Neuronal stem cell (in vitro differentiated cells): ENCODE data around the gene LCN6.
"Not testable (repeated sequence)": the region's sequence is repeated elsewhere in the genome, so short reads cannot be mapped to it uniquely, and the experiment has no call there.

Source experiments
- DNase-seq: peaks from one replicate; pipeline ENCODE4 v3.0.0-alpha.2; 2013; ENCODE audit warnings: low spot score
- H2AFZ ChIP-seq: one replicate; pipeline ENCODE4 v1.6.1; 2013; ENCODE audit warnings: mild to moderate bottlenecking, low read length, inconsistent platforms
- H2AK5ac ChIP-seq: 2 replicates; pipeline ENCODE4 v1.6.1; 2013; ENCODE audit warnings: low read depth, mild to moderate bottlenecking, inconsistent platforms, low read length, moderate library complexity, mixed read lengths
- H2BK120ac ChIP-seq: 2 replicates; pipeline ENCODE4 v1.6.1; 2013; ENCODE audit warnings: low read depth, mild to moderate bottlenecking, inconsistent platforms, low read length, moderate library complexity, mixed read lengths
- H2BK12ac ChIP-seq: one replicate; pipeline ENCODE4 v1.6.1; 2013; ENCODE audit warnings: low read length, inconsistent platforms
- H2BK15ac ChIP-seq: 2 replicates; pipeline ENCODE4 v1.6.1; 2013; ENCODE audit warnings: mild to moderate bottlenecking, low read length, inconsistent platforms, mixed read lengths
- H2BK5ac ChIP-seq: one replicate; pipeline ENCODE4 v1.6.1; 2013; ENCODE audit warnings: inconsistent platforms, mild to moderate bottlenecking, low read length, moderate library complexity
- H3K14ac ChIP-seq: one replicate; pipeline ENCODE4 v1.6.1; 2013; ENCODE audit warnings: low read length, inconsistent platforms
- H3K18ac ChIP-seq: 2 replicates; pipeline ENCODE4 v1.6.1; 2013; ENCODE audit warnings: low read length, inconsistent platforms
- H3K23ac ChIP-seq: 2 replicates; pipeline ENCODE4 v1.6.1; 2013; ENCODE audit warnings: low read depth, mild to moderate bottlenecking, mixed read lengths, low read length, inconsistent platforms; ENCODE audit not compliant: poor library complexity
- H3K27ac ChIP-seq: replicated peaks from 3 replicates; pipeline ENCODE4 v1.5.1; 2013; ENCODE audit warnings: low read length, inconsistent platforms
- H3K27me3 ChIP-seq, 3 experiments: 2 replicates each; pipeline ENCODE4 v1.6.1; 2013; ENCODE audit warnings: low read length in 3 of 3, mild to moderate bottlenecking in 2 of 3, inconsistent platforms in 1 of 3, low read depth in 1 of 3, mixed read lengths in 1 of 3, moderate library complexity in 1 of 3; ENCODE audit not compliant: control insufficient read depth in 3 of 3, insufficient read depth in 3 of 3
- H3K36me3 ChIP-seq, 2 donors: replicated peaks in 1 of 2; 2 replicates each; pipeline ENCODE4 v1.6.1; 2013; ENCODE audit warnings: low read length in 2 of 2; ENCODE audit not compliant: control insufficient read depth in 2 of 2, insufficient read depth in 2 of 2
- H3K4ac ChIP-seq: 2 replicates; pipeline ENCODE4 v1.6.1; 2013; ENCODE audit warnings: inconsistent platforms, mild to moderate bottlenecking, low read length, moderate library complexity
- H3K4me1 ChIP-seq, 2 donors: 1 replicate in 1 of 2; 2 replicates in 1 of 2; pipeline ENCODE4 v1.6.1; 2013; ENCODE audit warnings: low read length in 2 of 2, low read depth in 1 of 2; ENCODE audit not compliant: control insufficient read depth in 2 of 2, insufficient read depth in 1 of 2
- H3K4me2 ChIP-seq: one replicate; pipeline ENCODE4 v1.6.1; 2013; ENCODE audit warnings: mild to moderate bottlenecking, low read length, inconsistent platforms; ENCODE audit not compliant: insufficient read depth, poor library complexity, severe bottlenecking
- H3K4me3 ChIP-seq, 2 donors: 2 replicates each; pipeline ENCODE4 v1.5.1; 2013; ENCODE audit warnings: low read length in 2 of 2, mild to moderate bottlenecking in 2 of 2, inconsistent platforms in 1 of 2, moderate library complexity in 1 of 2
- H3K79me1 ChIP-seq: one replicate; pipeline ENCODE4 v1.6.1; 2013; ENCODE audit warnings: low read depth, mild to moderate bottlenecking, inconsistent platforms, low read length, moderate library complexity
- H3K9ac ChIP-seq: one replicate; pipeline ENCODE4 v1.6.1; 2013; ENCODE audit warnings: mild to moderate bottlenecking, low read depth, low read length, inconsistent platforms; ENCODE audit not compliant: poor library complexity
- H3K9me3 ChIP-seq, 2 donors: replicated peaks in 1 of 2; 2 replicates each; pipeline versions ENCODE3 to v1.6.1; 2013; ENCODE audit warnings: low read length in 2 of 2, mild to moderate bottlenecking in 2 of 2, inconsistent platforms in 1 of 2, low read depth in 1 of 2, mixed read lengths in 1 of 2, moderate library complexity in 1 of 2; ENCODE audit not compliant: control insufficient read depth in 2 of 2, insufficient read depth in 1 of 2
- H4K8ac ChIP-seq: one replicate; pipeline ENCODE4 v1.6.1; 2013; ENCODE audit warnings: low read depth, mild to moderate bottlenecking, inconsistent platforms, low read length, moderate library complexity
- H4K91ac ChIP-seq: one replicate; pipeline ENCODE4 v1.6.1; 2013; ENCODE audit warnings: low read length, low read depth, mild to moderate bottlenecking, inconsistent platforms; ENCODE audit not compliant: poor library complexity
- WGBS, 2 donors: extraction: QIAGEN DNeasy Blood & Tissue Kit; methylation state at CpG; one replicate each; pipeline ENCODE4 v1.1.7; 2013; ENCODE audit warnings: missing lambda C conversion rate in 2 of 2, mixed read lengths in 1 of 2; ENCODE audit not compliant: insufficient read length in 2 of 2, insufficient replicate concordance in 1 of 2; ENCODE audit errors: extremely low coverage in 2 of 2; 5-methylcytosine and 5-hydroxymethylcytosine counted together

Gene LCN6

DNA sequence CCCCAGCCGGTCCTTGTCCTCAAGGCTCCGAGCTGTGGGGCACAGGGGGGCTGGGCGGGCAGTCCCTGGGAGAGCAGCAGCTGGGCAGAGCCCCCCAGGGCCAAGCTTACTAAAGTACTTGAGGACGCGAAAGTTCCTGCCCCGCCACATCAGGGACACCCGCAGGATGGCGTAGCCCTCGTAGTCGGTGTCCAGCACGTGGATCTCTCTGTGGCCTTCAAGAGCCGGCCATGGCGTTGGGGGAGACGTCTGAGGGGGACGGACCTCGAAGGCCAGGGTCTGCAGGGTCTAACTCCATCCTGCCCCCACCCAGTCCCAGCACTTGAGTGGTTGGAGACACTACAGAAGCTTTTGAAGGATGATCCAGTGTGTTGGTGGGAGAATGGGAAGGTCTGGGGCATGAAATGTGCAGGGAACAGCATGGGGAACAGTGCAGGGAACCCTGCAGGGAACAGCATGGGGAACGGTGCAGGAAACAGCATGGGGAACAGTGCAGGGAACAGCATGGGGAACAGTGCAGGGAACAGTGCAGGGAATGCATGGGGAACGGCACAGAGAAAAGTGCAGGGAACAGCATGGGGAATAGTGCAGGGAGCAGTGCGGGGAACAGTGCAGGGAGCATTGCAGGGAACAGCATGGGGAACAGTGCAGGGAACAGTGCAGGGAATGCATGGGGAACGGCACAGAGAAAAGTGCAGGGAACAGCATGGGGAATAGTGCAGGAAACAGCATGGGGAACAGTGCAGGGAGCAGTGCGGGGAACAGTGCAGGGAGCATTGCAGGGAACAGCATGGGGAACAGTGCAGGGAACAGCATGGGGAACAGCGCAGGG lies 7.2 kb upstream of the LCN6 start:
- H3K9me3 ChIP-seq, H3K79me1 ChIP-seq, H3K23ac ChIP-seq, H4K8ac ChIP-seq, H3K27me3 ChIP-seq, H3K14ac ChIP-seq, H3K4me1 ChIP-seq, H3K27ac ChIP-seq, H3K36me3 ChIP-seq, H3K9ac ChIP-seq, H3K4ac ChIP-seq, H2BK120ac ChIP-seq, H4K91ac ChIP-seq, H3K4me2 ChIP-seq, DNase-seq, H3K4me3 ChIP-seq: not testable (repeated sequence)
- Histone ChIP-seq H2AK5ac (peak overlapping the region; percentile 93), H2BK12ac (peak overlapping the region; percentile 7), H2AFZ (peak overlapping the region; percentile 66), H3K18ac (peak overlapping the region; percentile 60), H2BK15ac (peak overlapping the region; percentile 67), H2BK5ac (peak overlapping the region; percentile 32)
- WGBS, 2 donors, result no CpG with 5 or more reads among the region's 22 CpGs

DNA sequence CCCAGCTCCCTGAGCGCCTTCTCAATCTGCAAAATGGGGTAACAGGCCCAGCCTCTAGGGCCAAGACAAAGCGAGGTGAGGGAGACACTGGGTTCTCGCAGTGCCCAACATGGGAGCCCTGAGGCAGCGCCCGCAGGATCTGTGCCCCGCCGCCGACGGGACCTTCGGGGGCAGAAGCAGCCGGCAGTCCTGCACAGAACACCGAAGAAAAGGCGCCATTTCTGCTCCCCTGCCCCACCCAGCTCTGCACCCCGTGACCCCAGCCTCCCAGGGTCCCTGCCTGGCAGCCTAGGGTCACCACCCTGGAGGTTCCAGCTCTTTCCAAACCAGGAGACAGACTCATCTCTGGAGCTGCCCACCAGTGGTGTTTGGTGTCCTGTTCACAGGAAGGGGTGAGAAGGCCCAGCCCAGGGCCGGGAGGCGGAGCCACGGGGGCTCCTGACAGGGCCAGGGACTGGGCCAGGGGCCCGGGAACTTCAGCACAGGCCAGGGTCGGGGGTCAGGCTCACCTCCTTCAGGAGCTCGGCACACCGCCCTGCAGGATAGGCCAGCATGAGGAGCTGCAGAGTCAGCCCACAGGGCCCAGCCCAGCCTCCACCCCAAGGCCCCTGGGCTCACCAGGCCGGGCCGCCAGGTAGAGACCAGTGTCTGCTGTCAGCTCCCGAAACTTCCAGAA lies 6.4 kb upstream of the LCN6 start:
- Histone ChIP-seq H3K4me2 (no peak overlapping the region), H3K9me3 (peaks cover 0 to 7% of the 10 kb centered on the region in 2 donors), H2BK5ac (peak overlapping the region; percentile 32), H3K4ac (no peak overlapping the region), H3K14ac (no peak overlapping the region), H3K36me3 (no peaks in the 10 kb centered on the region), H2BK12ac (peak overlapping the region; percentile 7), H4K91ac (no peak overlapping the region), H3K27me3 (peaks cover 0 to 2% (median 0%) of the 10 kb centered on the region in 3 experiments), H3K9ac (peak overlapping the region; percentile 60), H2BK120ac (no peak overlapping the region), H3K4me3 (no peak overlapping the region), H3K27ac (no peak overlapping the region), H2AFZ (peak overlapping the region; percentile 66), H2BK15ac (peak overlapping the region; percentile 67), H4K8ac (no peak overlapping the region), H3K79me1 (no peaks in the 10 kb centered on the region), H3K18ac (peak overlapping the region; percentile 60), H3K4me1 (peaks cover 0 to 4% of the 10 kb centered on the region in 2 donors), H3K23ac (peak overlapping the region; percentile 43), H2AK5ac (peak overlapping the region; percentile 93)
- no CpG with 5 or more reads among the region's 24 CpGs for WGBS, 2 donors
- DNase-seq, result no peak

DNA sequence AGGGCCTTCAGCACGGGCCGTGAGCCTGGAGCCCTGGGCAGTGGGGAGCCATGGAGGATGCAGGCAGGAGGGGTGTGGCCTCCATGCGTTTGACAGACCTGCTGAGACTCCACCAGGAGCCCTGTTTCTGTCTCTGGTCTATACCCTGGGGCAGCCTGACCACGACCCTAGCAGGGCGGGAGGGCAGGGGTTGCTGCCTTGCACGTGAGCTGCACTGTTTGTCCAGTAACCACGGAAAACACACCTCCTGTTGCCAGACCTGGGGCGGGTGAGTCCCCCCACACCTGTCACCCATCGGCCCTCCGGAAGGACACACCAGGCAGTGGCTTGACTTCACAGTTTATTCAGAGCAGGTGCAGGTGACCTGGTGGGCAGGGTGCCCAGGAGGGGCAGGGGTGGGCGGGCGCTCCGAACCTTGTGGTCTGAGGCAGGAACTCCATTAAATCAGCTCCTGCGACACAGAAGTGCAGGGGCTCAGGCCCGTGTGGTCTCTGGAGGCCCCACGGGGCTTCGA lies 5.8 kb upstream of the LCN6 start:
- Histone ChIP-seq H3K4ac (no peak overlapping the region), H3K18ac (peak overlapping the region; percentile 38), H3K4me1 (no peaks in the 10 kb centered on the region), H3K9ac (no peak overlapping the region), H3K14ac (peak overlapping the region; percentile 94), H2BK15ac (peak overlapping the region; percentile 67), H3K9me3 (peaks cover 0 to 7% of the 10 kb centered on the region in 2 donors), H3K23ac (no peak overlapping the region), H3K27me3 (peaks cover 0 to 5% (median 0%) of the 10 kb centered on the region in 3 experiments), H2BK12ac (peak overlapping the region; percentile 94), H3K27ac (no peak overlapping the region), H3K4me2 (no peak overlapping the region), H3K36me3 (no peaks in the 10 kb centered on the region), H2AFZ (no peak overlapping the region), H2BK5ac (no peak overlapping the region), H3K79me1 (no peaks in the 10 kb centered on the region), H4K8ac (no peak overlapping the region), H2BK120ac (peak overlapping the region; percentile 91), H4K91ac (no peak overlapping the region), H3K4me3 (no peak overlapping the region), H2AK5ac (peak overlapping the region; percentile 96)
- DNase-seq, result no peak
- no CpG with 5 or more reads among the region's 17 CpGs for WGBS, 2 donors
